Thoracic aorta (tissue), 2 donors: ENCODE measurements around the gene FXYD5. TPM values are rescaled to one million over a fixed set of nuclear protein-coding genes. Genes with fewer than 3 reads are reported as not detected.

ENCODE experiments used
- ATAC-seq: fragments of 150-250 bp; one replicate; pipeline ENCODE4 v1.8.0; 2017; ENCODE audit warnings: low read depth; ENCODE audit not compliant: insufficient number of reproducible peaks, low FRiP score
- DNase-seq: peaks from one replicate; pipeline ENCODE4 v3.0.0-alpha.2; 2020; ENCODE audit warnings: low spot score
- H3K27ac ChIP-seq, 2 donors: fragments of 200-600 bp; sonication (generic); 1 replicate in 1 of 2; 2 replicates in 1 of 2; pipeline ENCODE4 v1.5.1; 2016; ENCODE audit warnings: mild to moderate bottlenecking in 2 of 2, moderate library complexity in 2 of 2
- H3K27me3 ChIP-seq: fragments of 200-600 bp; sonication (generic); replicated peaks from 2 replicates; pipeline ENCODE4 v1.6.0; 2016; ENCODE audit warnings: mild to moderate bottlenecking; ENCODE audit not compliant: insufficient read depth
- H3K36me3 ChIP-seq: fragments of 200-600 bp; sonication (generic); one replicate; pipeline ENCODE4 v1.5.1; 2016
- H3K4me1 ChIP-seq, 2 donors: fragments of 200-600 bp; sonication (generic); 1 replicate in 1 of 2; 2 replicates in 1 of 2; pipeline versions ENCODE4 v1.5.1 to v1.6.0; 2016; ENCODE audit warnings: low read depth in 2 of 2, mild to moderate bottlenecking in 1 of 2; ENCODE audit not compliant: control insufficient read depth in 1 of 2
- H3K4me3 ChIP-seq: fragments of 200-600 bp; sonication (generic); 2 replicates; pipeline ENCODE4 v1.5.1; 2016; ENCODE audit warnings: mild to moderate bottlenecking
- H3K9me3 ChIP-seq: fragments of 200-600 bp; sonication (generic); 2 replicates; pipeline ENCODE4 v1.5.1; 2016
- CTCF ChIP-seq: fragments of 200-600 bp; sonication (generic); IDR thresholded peaks from one replicate; pipeline ENCODE4 v1.5.1; 2019; ENCODE audit warnings: antibody characterized with exemption
- total RNA-seq, 2 donors: library from RNA; depleted of rRNA; stranded (reverse); fragments of >200 nt; gene quantifications; one replicate each; pipeline versions ENCODE4 v1.1.0 to v1.2.3, GENCODE V29; 2016

The FXYD5 gene
- total RNA-seq, 2 donors from 2014 or later = 65.0 to 106 TPM

GRCh38 chr19:35106898-35107541, 47.5 kb upstream of the FXYD5 start:
- H3K9me3 ChIP-seq = no peaks in the 10 kb centered on the region
- no peaks in the 10 kb centered on the region for H3K36me3 ChIP-seq
- DNase-seq = no peak
- H3K4me1 ChIP-seq = no peaks in the 10 kb centered on the region
- TF ChIP-seq CTCF = no peak
- H3K27me3 ChIP-seq = no peaks in the 10 kb centered on the region
- no peak overlapping the region for H3K4me3 ChIP-seq
- no peak overlapping the region for H3K27ac ChIP-seq
- ATAC-seq = no peak

DNA sequence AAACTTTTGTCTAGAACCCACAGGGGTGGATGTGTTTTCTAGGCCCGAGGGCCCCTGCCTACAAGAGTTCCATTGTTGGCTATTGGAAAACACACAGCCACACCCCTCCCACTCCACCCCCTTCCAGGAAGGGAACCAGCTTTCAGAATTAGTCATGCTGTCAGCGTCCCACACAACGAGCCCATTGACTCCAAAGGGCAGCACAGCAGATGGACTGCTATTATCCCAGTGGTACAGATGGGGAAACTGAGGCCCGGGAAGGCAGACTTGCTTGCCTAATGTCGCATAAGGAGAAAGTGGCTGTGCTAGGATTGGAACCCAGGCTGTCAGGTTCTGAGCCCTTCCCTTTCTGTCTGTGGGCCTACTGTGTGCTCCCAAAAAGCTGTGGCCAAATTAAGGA, 47.0 kb upstream of the FXYD5 start:
- Histone ChIP-seq H3K4me3 (no peak overlapping the region), H3K36me3 (no peaks in the 10 kb centered on the region), H3K9me3 (no peaks in the 10 kb centered on the region), H3K27me3 (no peaks in the 10 kb centered on the region), H3K27ac (no peak overlapping the region), H3K4me1 (no peaks in the 10 kb centered on the region)
- TF ChIP-seq CTCF = no peak
- DNase-seq = no peak
- ATAC-seq = no peak

DNA sequence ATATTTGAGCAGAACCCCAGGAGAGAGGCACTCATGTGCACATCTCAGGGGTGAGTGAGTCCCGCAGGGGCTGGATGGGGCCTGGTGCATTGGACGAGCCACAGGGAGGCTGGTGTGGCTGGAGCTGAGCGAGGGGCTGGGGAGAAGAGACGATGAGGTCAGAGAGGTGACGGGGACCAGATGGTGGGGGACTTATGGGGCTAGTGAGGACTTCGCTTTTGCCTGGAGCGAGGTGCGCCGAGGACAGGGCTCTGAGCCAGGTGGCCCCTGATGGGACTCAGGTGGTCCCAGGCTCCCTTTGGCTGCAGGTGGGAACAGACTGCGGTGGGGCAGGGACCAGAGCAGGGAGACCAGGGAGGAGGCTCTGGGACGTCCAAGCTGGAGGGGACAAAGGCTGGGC, 45.8 kb upstream of the FXYD5 start:
- no peak for ATAC-seq
- H3K4me1 ChIP-seq = no peaks in the 10 kb centered on the region
- H3K36me3 ChIP-seq = no peaks in the 10 kb centered on the region
- no peak for TF ChIP-seq CTCF
- no peaks in the 10 kb centered on the region for H3K27me3 ChIP-seq
- H3K9me3 ChIP-seq = no peaks in the 10 kb centered on the region
- no peak overlapping the region for H3K27ac ChIP-seq
- H3K4me3 ChIP-seq = no peak overlapping the region
- no peak for DNase-seq

- TF ChIP-seq CTCF = no peak
- Histone ChIP-seq H3K36me3 (no peaks in the 10 kb centered on the region), H3K4me1 (peaks cover 0 to 3% of the 10 kb centered on the region in 2 donors), H3K27me3 (no peaks in the 10 kb centered on the region), H3K4me3 (no peak overlapping the region), H3K9me3 (no peaks in the 10 kb centered on the region), H3K27ac (no peak overlapping the region)
- ATAC-seq (no peak), DNase-seq (no peak)
Observed at GRCh38 chr19:35109395-35110112, 45.0 kb upstream of the FXYD5 start.

GRCh38 chr19:35110974-35111373, 43.6 kb upstream of the FXYD5 start:
- no peaks in the 10 kb centered on the region for H3K36me3 ChIP-seq
- DNase-seq (no peak), ATAC-seq (no peak)
- H3K9me3 ChIP-seq = no peaks in the 10 kb centered on the region
- H3K27ac ChIP-seq = no peak overlapping the region
- no peak overlapping the region for H3K4me3 ChIP-seq
- peaks cover 3 to 6% of the 10 kb centered on the region in 2 donors for H3K4me1 ChIP-seq
- no peaks in the 10 kb centered on the region for H3K27me3 ChIP-seq
- TF ChIP-seq CTCF = no peak
